Stimulated activated CD4-positive, alpha-beta T cell treated with anti-CD3 and anti-CD28 coated beads, Interleukin-15, amount 100 ng/mL, for 24 hours (primary cell): ENCODE results near the gene MYO5B.
A peak's percentile ranks its signal among the peaks of the same experiment; 100 is the strongest.
"Not testable (repeated sequence)": the region's sequence is repeated elsewhere in the genome, so short reads cannot be mapped to it uniquely, and the experiment has no call there.

ENCODE experiments used
- DNase-seq: peaks from one replicate; pipeline ENCODE4 v3.0.0-alpha.2; 2020

MYO5B gene

GRCh38 chr18:49907346-49907929 is 287.5 kb downstream of the MYO5B start:
- no peak for DNase-seq

- DNase-seq: no peak
Measured at GRCh38 chr18:49905771-49906170, 289.2 kb downstream of the MYO5B start.

GRCh38 chr18:49904871-49905555 is 289.9 kb downstream of the MYO5B start:
- DNase-seq: no peak

- no peak for DNase-seq
Measured at GRCh38 chr18:49901862-49902340, 293.0 kb downstream of the MYO5B start.

- DNase-seq: no peak
Measured at GRCh38 chr18:49899657-49900330, 295.2 kb downstream of the MYO5B start.

GRCh38 chr18:49898421-49898820 is 296.5 kb downstream of the MYO5B start:
- peak; percentile 62 for DNase-seq

- DNase-seq: no peak
Measured at GRCh38 chr18:49894517-49895226, 300.3 kb downstream of the MYO5B start.

- no peak for DNase-seq
Measured at GRCh38 chr18:49893036-49893435, 301.9 kb downstream of the MYO5B start.

GRCh38 chr18:49892148-49892924 is 302.6 kb downstream of the MYO5B start:
- DNase-seq: no peak

- DNase-seq: no peak
Measured at GRCh38 chr18:49890041-49890440, 304.9 kb downstream of the MYO5B start.

- not testable (repeated sequence) for DNase-seq
Measured at GRCh38 chr18:49889552-49889951, 305.4 kb downstream of the MYO5B start.

- no peak for DNase-seq
Measured at GRCh38 chr18:49886891-49887764, 307.8 kb downstream of the MYO5B start.

GRCh38 chr18:49884959-49885358 is 310.0 kb downstream of the MYO5B start:
- no peak for DNase-seq

- DNase-seq: no peak
Measured at GRCh38 chr18:49884465-49884864, 310.5 kb downstream of the MYO5B start.

- no peak for DNase-seq
Measured at GRCh38 chr18:49880661-49881060, 314.3 kb downstream of the MYO5B start.

GRCh38 chr18:49879271-49879580 is 315.7 kb downstream of the MYO5B start:
- DNase-seq: no peak

GRCh38 chr18:49878567-49879270 is 316.2 kb downstream of the MYO5B start:
- no peak for DNase-seq

- no peak for DNase-seq
Measured at GRCh38 chr18:49878015-49878414, 316.9 kb downstream of the MYO5B start.

GRCh38 chr18:49876536-49876935 is 318.4 kb downstream of the MYO5B start:
- DNase-seq: no peak

- DNase-seq: no peak
Measured at GRCh38 chr18:49875783-49876182, 319.2 kb downstream of the MYO5B start.

GRCh38 chr18:49875155-49875554 is 319.8 kb downstream of the MYO5B start:
- DNase-seq: no peak
